8988T (cell line): ENCODE measurements around the gene CFAP74.
"Not testable (repeated sequence)": the region's sequence is repeated elsewhere in the genome, so short reads cannot be mapped to it uniquely, and the experiment has no call there.

ENCODE experiments used
- DNase-seq: peaks from one replicate; pipeline ENCODE4 v3.0.0; 2011

CFAP74 gene

DNA sequence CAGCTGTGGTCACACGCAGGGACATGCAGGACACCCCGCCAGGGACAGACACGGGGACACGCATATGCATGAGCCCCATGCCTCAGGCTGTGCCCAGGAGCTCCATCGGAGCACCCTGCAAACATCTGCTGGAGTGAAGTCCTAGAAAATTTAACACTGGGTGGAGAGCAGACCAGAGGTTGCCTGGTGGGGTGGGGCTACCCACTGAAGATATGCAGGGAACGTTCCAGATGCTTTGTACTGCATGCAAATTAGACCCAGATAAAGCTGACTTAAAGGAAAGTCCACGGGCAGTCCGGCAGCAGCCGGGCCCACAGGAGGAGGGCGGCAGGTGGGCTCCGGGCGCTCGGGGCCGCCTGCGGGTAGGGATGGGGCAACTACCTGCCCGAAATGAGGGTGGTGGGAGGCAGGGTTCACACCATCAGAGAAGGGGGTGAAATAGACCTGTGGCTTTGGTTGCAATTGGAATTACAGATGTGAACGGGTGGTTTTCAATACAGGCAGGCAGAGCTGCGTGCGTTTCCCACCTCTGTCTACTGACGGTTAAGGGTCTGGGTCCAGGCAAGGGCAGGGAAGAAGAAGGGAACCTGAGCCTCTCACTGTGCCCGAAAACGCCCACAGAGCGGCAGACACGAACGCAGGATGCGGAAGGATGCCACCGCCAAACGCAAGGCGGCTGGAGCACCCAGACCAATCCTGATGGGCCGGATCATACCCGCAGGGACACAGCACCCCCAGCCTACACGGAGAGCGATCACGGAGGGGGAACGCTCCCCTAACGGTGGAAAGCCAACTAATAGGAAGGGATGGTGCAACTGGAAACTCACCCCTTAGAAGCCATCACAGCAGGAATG lies 21.0 kb downstream of the CFAP74 start:
- no peak for DNase-seq

DNA sequence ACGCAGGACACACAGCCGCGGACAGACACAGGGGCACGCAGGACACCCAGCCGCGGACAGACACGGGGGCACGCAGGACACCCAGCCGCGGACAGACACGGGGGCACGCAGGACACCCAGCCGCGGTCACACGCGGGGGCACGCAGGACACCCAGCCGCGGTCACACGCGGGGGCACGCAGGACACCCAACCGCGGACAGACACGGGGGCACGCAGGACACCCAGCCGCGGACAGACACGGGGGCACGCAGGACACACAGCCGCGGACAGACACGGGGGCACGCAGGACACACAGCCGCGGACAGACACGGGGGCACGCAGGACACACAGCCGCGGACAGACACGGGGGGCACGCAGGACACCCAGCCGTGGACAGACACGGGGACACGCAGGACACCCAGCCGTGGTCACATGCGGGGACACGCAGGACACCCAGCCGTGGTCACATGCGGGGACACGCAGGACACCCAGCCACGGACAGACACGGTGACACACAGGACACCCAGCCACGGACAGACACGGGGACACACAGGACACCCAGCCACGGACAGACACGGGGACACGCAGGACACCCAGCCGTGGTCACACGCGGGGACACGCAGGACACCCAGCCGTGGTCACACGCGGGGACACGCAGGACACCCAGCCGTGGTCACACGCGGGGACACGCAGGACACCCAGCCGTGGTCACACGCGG lies 21.8 kb downstream of the CFAP74 start:
- not testable (repeated sequence) for DNase-seq

DNA sequence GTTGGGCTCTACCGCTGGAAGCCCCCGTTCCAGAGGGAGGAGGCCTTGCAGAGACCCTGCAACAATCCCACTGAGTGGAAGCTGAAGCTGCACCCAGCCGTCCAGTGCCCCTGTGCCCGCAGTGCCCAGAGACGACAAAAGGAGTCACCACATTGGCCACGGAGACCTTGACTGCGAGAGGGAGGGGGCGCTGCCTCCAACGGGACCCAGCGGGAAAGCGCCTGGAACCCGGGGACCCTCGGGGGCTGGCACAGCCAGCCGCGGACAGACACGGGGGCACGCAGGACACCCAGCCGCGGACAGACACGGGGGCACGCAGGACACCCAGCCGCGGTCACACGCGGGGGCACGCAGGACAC lies 22.5 kb downstream of the CFAP74 start:
- no peak for DNase-seq

DNA sequence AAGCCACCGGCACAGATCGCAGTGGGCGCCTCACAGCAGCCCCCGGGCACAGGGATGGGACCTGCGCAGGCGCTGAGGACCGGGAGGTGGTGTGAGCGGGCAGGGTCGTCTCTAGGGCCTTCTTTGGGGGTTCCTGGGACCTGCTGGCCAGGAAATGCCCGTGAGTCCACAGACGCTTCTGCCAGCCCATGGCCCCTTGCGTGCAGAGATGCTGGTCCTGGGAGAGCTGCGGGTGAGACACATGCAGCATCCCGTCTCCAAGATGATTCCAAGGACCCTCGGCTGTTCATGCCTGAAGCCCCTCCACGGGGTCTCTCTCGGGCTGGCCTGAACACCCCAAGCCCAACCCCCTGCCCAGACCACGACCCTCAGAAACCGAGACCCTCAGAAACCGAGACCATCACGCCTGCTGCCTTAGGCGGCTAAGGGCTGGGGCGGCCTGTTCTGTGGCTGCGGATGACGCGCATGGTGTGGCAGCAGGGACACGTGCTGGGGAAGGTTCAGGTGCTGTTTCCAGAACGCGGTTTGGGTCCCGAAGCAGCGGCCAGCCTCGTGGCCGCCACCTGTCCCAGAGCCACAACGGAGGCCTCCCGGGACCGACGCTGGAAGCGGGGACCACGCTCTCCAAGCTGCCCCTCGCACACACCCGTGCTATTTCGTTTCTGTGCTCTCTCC lies 23.0 kb downstream of the CFAP74 start:
- DNase-seq = no peak

DNA sequence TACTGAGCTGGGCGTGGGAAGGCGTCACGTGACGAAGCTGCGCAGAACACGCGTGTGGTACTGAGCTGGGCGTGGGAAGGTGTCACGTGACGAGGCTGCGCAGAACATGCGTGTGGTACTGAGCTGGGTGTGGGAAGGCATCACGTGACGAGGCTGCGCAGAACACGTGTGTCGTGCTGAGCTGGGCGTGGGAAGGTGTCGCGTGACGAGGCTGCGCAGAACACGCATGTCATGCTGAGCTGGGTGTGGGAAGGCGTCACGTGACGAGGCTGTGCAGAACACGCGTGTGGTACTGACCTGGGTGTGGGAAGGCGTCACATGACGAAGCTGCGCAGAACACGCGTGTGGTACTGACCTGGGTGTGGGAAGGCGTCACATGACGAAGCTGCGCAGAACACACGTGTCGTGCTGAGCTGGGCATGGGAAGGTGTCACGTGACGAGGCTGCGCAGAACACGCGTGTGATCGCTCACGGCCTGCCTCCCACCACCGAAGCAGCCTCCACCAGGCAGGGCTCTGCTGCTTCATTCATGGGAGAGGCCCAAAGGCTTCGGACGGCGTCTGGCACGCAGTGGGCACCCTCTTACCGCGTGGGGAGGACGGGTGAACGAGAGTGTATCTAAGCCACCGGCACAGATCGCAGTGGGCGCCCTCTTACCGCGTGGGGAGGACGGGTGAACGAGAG lies 24.0 kb downstream of the CFAP74 start:
- DNase-seq = no peak

DNA sequence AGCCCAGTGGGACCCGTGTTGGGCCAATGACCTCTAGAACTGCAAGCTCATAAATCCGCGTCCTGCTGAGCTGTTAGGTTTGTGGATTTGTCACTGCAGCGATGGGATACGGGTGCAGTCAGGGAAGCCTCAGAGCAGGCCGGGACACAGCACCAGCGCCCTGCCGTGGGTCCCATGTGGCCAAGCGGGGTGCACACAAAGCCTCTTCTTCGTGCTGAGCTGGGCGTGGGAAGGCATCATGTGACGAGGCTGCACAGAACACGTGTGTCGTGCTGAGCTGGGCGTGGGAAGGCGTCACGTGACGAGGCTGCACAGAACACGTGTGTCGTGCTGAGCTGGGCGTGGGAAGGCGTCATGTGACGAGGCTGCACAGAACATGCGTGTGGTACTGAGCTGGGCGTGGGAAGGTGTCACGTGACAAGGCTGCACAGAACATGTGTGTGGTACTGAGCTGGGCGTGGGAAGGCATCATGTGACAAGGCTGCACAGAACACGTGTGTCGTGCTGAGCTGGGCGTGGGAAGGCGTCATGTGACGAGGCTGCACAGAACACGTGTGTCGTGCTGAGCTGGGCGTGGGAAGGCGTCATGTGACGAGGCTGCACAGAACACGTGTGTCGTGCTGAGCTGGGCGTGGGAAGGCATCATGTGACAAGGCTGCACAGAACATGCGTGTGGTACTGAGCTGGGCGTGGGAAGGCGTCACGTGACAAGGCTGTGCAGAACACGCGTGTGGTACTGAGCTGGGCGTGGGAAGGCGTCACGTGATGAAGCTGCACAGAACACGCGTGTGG lies 24.7 kb downstream of the CFAP74 start:
- not testable (repeated sequence) for DNase-seq

DNA sequence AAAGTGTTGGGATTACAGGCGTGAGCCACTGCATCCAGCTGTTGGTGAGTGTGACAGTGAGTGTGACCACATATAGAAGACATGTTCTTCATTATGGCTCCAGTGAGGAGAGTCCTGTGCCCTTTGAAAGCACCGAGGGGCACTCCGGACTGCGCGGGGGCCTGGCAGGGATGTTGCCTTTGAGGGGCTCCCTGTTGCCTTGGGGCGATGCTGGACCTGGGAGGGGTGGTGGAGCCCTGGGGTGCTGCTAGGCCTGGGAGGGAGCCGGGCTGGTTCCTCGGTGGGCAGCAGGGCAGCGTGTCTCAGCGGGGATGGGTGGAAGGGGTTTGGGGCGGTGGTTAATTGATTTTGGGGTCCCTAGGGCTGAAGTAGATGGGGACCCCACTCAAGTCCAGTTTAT lies 25.5 kb downstream of the CFAP74 start:
- DNase-seq = no peak

DNA sequence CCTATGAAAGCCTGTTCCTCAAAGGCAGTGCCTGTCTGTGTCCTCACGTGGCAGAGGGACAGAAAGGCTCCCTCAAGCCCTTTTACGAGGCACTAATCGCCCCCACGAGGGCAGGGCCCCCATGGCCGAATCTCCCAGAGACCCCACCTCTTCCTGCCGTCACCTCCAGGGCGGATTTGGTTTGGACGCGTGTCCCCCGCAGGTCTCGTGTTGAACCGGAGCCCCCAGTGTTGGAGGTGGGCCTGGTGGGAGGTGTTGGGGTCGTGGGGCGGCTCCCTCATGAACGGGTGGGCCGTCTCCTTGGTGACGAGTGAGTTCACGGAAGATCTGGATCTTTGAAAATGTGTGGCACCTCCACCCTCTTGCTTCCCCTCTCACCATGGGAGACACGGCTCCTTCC lies 27.6 kb downstream of the CFAP74 start:
- DNase-seq = no peak

DNA sequence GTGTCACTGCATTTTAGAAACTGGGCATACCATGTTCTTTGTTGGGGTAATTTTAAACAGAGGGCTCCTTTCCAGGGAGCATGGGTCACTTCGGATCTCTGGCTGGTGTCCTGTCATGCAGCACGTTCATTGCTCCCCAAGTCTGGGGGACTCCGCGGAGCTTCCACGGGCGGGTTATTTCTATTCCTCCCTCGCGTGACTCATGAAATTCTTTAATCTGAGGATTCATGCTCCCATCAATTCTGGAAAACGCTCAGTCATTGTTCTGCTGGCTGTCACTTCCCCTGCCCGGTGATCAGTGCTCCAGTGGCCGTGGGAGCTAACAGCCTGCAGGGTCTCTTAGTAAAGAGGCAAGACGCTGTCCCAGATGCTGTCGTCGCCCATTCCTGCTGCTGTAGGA lies 28.1 kb downstream of the CFAP74 start:
- DNase-seq = no peak

DNA sequence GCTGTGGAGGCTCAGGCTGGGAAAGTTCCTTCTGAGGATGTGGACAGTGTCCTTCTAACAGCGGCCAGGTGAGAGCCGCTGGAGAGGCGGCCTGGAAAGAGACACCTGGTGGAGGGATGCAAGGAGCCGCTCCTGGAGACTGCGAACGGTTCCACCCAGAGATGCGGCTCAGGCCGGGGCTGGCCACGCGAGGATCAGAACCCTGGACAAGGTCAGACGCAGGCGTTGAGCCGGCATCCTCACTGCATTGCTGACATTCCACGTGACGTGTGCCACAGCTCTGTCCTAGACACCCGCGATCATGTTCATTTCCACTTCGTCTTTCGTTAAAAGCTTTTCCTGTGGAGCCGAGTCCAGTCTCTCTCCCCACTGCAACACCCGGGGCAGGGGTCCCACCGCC lies 28.8 kb downstream of the CFAP74 start:
- DNase-seq = no peak

DNA sequence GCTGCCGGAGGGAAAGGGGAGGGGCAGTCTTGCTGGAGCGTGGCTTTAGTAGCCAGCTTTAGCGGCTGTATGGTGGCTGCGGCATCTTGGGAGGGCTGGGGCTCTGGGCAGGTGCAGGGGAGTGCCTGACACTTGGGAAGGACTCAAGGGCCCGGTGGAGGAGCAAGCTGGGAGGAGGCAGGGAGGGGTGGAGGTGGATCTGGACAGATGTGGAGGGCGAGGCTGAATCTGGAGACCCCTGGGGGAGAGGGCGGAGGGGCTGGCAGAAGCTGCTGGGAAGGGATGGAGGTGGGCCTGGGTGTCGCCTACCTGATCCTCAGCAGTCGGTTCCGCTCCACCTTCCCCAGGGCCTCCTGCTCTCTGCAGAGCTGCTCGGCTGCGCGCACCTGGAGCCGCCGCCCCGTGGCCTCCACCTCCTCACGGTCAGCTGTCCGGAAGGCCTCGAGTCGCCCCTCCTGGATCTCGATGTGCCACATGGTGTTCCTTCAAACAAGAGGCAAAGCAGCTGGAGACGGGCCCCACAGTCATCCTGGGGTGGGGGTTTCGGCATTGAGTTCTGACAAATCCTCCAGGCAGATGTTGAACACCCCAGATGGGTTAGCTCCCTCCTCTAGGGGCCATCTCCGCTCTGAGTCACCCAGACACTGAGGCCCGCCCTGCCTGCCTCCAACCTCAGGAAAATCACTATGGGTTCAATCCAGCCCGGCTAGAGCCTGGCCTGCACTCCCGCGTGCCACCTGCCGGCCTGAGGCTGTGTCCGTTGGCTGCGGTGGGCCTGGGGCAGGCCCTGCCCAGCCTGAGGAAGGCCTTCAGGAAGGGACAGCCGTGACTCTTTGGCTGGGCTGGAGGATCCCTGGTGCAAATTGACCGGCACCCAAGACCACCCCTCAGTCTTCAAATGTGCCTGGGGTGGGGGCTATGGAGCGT lies 29.6 kb downstream of the CFAP74 start:
- DNase-seq = no peak

DNA sequence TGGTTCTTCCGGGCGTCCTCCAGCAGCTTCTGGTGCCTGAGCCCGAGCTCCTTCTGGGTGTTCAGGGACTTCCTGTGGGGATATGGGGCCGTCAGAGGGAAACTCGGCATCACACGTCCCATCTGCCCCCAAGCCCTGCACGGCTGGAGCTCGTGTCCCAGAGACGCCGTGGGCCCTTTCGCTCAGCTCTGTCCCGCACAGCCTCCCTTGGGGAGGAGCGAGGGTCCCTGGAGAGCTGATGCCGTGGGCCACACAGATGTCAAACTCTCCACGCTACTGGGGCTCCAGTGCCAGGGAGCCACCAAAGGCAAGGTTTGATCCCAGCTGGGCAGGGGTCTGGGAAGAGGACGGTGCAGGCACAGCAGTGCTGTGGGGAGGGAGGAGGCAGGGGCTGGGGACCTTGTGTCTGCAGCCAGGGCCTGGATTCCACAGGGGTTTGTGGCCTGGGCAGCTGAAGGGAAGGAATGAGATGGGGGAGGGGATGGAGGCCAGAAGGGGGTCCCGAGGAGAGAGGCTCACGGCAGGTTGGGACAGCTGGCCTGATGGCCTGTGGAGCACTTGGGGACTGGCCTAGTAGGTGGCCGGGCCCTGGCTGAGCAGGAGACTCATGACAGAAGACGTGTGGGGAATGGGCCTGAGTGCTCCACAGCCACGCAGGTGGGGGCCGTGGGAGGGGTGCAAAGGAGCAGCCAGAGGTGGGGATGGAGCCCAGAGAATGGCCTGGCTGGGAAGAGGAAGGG lies 30.4 kb downstream of the CFAP74 start:
- DNase-seq = no peak

DNA sequence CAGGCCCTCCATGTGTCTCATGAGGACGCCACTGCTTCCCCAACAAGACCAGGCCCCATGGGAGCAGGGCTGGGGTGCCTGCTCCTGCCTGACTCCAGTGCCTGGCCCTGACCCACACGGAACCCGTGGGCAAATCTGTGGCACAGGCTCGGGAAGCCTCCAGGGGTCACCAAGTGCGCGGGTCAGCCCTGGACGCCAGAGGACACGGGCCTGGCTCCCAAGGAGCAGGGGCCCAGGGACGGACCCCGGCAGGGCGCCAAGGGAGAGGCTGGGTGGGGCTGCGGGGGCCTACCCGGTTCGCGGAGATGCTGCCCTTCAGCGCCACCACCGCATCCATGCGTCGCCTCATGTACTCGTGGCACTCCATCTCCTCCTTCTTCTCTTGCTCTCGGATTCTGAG lies 31.9 kb downstream of the CFAP74 start:
- no peak for DNase-seq

DNA sequence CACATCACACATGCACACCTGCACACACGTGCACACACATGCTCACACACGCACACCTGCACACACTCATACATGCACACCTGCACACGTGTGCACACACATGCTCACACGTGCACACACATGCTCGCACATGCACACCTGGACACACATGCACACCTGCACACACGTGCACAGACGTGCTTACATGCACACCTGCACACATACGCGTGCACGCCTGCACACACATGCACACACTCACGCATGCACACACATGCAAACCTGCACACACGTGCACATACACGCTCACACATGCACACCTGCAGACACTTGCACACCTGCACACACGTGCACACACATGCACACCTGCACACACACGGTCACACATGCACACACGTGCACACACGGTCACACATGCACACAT lies 32.6 kb downstream of the CFAP74 start:
- no peak for DNase-seq

DNA sequence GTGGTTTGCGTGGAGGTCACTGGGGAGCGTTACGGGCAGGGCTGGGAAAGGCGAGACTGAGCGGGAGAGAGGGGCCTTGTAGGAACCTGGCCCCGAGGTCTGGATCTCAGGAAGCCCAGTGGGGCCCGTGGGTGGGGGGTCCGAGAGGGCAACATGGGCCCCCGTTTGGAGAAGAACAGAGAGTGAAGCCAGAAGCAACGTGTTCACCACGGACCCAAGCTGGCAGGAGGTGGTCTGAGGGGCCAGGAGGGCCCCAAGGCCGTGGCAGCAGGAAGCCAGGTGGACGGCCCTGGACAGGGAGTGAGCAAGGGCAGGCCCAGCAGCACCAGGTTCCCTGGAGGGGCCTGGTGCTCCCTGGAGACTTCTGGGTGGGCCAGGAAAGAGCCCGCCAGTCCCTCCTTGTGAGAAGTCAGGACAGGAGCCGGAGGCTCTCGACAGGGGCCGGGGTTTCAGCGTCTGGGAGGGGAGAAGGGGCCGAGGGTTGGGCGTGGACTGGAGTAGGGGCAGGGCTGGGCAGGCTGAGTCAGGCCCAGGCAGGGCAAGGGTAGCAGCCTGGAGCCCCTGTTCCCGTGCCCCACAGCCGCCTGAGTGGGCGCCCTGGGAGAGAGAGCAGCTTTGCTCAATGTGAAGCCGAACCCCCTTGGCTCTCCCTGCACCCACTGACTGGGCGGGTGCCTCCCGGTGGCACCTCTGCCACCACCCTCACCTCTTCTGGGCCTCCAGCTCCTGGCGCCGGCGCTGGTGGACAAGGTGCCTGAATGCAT lies 33.5 kb downstream of the CFAP74 start:
- DNase-seq = no peak

DNA sequence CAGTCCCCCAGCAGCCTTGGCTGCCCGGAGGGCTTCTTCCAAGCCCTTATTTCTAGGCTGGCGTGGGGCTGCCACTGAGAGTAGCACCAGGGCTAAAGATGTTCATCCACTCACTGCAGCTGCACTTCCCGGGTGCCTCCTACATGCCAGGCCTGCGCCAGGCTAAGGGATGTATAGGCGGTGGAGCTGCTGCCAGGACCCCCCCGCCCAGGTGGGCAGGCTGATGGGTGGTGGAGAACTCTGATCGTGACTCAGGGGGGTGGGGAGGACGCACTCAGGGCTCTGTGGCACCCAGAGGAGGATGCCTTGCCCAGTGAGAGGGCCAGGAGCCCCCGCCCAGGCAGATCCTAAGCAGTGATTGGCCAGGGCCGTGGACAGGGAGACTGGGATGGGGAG lies 34.1 kb downstream of the CFAP74 start:
- DNase-seq = no peak

DNA sequence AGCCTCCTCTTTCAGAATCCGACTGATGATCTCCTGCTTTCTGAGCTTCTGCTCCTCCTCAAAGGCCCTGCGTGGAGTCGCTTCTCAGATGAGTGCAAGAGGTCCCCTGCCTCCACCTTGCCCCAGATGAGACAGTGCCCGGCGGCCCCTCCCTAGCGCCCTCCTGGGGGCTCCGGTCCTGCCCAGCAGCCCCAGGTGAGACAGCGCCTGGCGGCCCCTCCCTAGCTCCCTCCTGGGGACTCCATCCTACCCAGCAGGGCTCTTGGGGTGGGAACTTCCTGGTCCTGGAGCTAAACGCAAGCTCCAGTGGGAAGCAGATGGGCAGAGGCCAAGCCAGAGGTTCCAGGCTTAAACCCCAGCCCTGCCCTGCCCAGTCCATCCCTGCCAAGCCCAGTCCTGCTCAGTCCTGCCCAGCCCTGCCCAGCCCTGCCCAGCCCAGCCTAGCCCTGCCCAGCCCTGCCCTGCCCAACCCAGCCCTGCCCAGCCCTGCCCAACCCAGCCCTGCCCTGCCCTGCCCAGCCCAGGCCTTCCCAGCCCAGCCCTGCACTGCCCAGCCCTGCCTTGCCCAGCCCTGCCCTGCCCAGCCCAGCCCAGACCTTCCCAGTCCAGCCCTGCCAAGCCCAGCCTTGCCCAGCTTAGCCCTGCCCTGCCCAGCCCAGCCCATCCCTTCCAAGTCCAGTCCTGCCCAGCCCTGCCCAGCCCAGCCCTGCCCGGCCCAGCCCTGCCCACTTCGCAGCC lies 34.6 kb downstream of the CFAP74 start:
- no peak for DNase-seq

DNA sequence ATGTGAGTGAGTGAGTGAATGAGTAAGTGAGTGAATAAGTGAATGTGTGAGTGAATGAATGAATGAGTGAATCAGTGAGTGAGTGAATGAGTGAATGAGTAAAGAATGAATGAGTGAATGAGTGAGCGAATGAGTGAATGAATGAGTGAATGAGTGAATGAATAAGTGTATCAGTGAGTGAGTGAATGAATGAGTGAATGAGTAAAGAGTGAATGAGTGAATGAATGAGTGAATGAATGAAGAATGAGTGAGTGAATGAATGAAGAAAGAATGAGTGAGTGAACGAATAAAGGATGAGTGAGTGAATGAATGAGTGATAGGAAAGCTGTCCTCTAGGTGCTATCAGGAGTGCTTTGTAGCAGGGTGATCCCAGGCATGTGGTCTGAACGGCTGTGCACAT lies 35.7 kb downstream of the CFAP74 start:
- no peak for DNase-seq

DNA sequence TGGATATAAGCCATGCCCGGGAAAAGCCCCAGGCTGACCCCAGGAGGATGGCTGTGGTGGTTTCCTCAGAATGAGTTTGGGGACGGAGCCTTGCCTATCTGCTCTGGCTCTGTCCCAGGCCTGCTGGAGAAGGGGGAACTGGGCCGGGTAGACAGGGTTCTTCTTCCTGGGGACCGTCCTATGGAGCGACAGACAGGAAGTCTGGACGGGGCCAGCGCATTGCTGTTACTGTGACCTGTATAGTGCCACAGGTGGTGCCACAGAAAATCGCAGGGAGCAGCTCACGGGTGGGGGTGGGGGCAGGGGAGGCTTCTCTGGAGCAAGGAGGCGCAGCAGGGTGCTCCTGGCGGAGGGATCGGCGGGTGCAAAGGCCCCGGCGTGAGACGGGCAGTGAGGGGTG lies 36.4 kb downstream of the CFAP74 start:
- DNase-seq = no peak
